GM18511 (cell line): ENCODE results near the gene DNAH11.
A peak's percentile ranks its signal among the peaks of the same experiment; 100 is the strongest.

Experiments used
- ATAC-seq: cut with Tn5 transposase; IDR thresholded peaks from one replicate; pipeline ENCODE4 v1.9.1; 2021; ENCODE audit warnings: mild to moderate bottlenecking, moderate library complexity; ENCODE audit not compliant: unreplicated experiment

The DNAH11 gene

DNA sequence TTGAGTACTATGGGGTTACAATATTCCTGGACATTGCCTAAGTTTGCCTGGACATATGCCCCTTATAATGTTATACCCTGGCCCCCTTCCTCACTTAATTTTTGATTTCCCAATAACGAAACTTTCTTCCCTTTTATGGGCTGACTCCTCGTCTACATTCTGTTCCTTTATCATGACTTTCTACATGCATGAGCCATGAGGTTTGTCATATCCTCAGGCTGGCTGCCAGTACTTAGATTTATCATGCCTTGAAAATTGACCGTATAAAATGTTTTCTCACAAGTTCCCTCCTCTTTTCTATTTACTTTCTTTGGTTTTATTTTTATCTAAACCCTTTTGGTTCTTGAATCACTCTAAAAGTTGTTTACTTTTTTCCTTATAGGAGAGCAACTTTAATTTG lies 4.7 kb downstream of the DNAH11 start:
- no peak for ATAC-seq

- ATAC-seq: no peak
These were observed 5.7 kb downstream of the DNAH11 start for GRCh38 chr7:21548491-21548890.

DNA sequence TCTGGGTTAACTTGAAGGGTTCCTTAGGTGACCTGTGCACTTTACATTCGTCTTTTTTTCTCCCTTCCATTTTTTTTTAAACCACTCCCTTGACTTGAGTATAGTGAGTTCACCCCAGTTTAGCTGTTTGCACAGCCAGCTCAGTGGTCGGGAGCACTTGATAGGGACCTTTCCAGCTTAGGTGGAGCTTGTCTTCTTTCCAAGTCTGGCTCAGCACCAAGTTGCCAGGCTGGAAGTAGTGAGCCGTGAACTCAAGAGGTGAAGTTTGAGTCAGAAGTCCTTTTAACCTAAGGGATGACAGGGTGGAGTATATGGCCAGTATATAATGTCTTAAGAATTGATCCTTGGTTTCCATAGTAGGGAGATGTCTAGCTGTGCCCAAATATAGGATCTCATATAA lies 7.2 kb downstream of the DNAH11 start:
- no peak for ATAC-seq

DNA sequence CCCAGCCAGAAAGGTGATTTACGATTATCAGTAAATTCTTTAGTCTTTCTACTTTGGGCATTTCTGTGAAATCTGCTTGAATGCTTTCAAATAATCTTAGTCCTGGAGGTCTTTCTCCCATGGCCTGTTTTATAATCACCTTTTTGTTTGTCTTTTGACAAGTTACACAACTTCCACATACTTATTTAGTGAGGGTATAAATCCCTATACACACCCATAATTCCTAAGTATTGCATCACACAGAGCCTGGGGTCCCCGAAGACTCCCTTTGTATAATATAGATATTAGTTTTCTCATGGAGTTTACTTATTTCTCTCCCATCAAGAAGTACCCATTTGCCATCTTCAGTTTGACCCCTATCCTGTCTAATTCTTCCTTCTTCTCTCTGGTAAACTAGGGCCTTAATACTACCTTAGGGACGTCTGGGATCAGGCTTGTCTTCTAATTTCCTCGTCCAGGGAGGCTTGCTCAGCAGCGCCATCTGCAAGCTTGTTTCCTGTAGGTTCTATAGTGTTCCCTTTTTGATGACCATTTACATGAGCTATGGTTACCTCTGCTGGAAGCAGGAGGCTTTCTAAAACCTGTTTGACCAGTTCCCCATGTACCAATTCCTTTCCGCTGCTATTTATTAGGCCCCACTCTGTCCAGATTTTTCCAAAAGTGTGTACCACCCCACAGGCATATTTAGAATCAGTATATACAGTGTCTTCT lies 8.1 kb downstream of the DNAH11 start:
- ATAC-seq: no peak

DNA sequence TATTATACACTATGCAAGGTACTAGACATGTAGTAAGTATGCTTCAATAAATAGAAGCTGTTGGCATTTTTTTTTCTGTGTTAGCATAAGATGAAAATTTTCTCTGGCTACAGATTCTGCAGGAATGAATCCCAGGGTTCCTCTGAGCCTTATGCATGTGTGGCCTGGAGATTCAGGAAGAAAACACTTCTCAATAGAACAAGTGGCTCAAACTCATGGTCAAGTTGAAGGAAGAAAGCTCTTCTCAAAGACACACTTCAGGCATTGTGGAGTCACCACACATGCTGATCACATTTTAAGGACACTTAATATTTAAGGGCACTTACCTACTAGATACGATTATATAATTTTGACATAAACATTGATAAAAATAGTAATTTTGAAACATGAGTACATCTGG lies 19.5 kb downstream of the DNAH11 start:
- ATAC-seq: no peak

- no peak for ATAC-seq
These were observed 22.8 kb downstream of the DNAH11 start for GRCh38 chr7:21565614-21566013.

- ATAC-seq: no peak
These were observed 23.3 kb downstream of the DNAH11 start for GRCh38 chr7:21566094-21566493.

- no peak for ATAC-seq
These were observed 25.9 kb downstream of the DNAH11 start for GRCh38 chr7:21568762-21569161.

DNA sequence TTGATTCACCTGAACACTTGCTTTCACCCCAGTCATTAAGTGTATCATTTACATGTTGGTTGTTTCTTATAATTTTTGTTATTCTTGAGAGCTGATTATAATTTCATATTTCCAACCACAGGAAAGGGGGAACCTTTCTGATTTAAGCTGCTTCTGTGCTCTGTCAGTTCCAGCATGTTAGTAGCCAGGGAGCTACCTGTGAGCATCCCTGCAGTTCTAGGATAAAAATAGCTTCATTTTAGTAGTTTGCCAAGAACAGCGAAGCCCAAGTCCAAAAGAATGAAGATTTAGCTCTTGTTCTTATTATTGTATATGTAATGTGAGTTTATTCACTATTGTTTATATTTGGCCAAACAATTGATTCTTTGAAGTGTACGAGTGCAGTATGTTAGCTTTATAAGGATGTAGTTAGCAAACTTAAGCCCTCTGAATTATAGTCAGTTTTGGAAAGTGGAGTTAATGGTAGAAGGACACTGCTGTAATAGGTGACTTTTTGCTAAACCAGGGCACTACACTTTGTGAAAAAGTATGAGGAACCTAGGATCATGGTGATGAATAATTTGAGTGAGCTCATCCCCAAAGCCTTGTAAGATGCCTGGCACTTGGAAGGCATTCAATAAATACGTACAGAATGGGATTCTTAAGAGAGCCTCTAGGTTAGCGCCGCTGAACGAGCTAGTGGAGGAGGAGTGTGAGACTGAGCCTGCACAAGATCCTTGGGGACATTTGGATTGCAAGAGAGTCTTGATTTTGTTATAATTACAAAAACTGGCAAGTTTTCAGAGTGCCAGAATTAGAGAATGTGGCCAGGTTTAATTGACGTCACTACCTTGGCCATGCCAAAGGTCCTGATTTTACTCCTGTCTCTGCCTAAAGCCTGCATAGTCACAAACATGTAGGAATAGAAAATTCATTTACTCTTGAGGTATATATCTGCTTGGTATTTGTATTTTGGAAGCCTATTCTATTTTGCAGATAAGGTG lies 29.8 kb downstream of the DNAH11 start:
- ATAC-seq: no peak

- ATAC-seq: peak; percentile 50
These were observed 36.7 kb downstream of the DNAH11 start for GRCh38 chr7:21579341-21580072.

GRCh38 chr7:21580073-21580521 lies 37.3 kb downstream of the DNAH11 start:
- ATAC-seq: peak; percentile 76

- no peak for ATAC-seq
These were observed 42.4 kb downstream of the DNAH11 start for GRCh38 chr7:21585070-21585724.

DNA sequence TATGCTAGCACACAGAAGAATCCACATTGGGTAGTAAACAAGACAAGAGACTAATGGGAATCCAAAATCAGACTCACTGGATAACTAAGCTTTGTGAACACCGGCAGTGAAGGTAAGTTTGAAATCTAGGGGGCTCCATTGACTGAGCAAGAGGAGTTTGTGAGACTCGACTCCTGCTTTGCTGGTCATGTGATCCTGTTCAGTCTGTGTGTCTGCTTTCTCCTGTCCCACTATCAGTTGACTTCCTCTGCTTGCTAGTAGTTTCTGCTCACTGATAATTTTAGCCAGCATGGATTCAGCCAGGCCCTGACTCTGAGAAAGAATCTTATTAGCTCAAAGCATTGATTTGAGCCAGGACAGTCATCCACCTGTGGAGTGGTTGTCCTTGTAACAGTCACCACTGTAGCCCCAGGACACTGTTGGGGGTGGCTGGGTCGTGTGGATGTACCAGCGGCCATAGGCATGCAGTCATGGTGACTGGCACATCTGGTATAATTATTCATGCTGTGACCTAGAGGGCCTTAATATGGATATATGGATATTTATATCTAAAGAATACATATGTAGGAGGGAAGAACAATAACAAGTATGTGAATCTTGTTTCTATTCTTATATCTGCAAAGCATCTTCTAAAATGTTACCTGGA lies 44.4 kb downstream of the DNAH11 start:
- no peak for ATAC-seq

DNA sequence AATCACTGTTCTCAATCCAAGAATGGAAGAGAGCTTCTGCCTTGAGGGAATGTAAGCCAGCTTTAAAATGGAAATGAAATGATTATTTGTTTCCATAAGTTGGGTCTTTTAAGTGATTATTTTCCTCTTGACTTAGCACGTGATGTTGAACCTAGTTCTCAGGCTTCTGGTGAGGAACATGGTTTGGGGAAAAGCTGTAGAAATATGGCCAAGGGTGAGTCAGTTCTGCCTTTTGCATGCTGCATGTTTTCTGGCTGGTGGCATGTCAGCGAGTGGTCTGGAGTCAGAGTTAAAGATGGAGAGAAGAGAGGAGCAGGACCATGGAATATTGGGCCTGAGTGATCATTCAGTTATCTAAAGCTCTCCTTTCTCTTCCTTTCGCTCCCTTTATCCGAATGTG lies 54.0 kb downstream of the DNAH11 start:
- ATAC-seq: no peak

GRCh38 chr7:21603462-21603861 lies 60.6 kb downstream of the DNAH11 start:
- no peak for ATAC-seq

DNA sequence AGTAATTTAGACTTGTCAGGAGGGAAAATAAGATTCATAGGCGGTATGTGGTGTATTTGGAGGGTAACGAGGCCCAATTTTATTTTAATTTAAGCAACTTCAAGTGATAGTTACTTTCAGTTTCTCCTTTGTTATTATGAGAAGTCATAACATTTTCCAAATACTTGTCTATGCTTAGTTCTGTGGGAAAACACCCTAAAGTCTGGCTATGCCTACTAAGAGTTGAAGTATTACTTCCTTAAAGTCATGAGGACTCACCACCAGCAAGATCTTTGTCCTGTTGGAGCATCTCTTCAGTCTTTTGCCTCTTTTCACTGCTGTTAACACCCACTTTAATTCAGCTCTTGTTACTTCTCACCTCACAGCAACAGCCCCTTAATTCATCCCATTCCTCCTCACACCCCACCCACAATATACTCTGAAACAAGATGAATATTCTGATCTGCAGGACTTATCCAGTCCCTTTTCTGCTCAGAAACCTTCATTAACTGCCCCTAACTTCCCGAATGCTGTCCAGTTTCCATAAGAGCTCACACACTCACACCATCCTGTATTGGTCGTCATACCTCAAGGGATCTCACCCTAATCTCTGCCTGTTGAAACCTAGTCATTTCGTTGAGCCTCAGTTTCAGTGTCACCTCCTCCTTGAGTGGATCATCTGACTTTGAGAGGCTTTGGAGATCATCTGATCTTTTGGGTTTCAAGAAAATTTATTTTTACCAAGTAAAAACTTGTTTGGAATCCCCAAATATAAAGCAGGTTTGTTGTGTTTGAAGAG lies 61.3 kb downstream of the DNAH11 start:
- ATAC-seq: peak; percentile 71

- ATAC-seq: no peak
These were observed 62.3 kb downstream of the DNAH11 start for GRCh38 chr7:21605008-21605585.

GRCh38 chr7:21608465-21608864 lies 65.6 kb downstream of the DNAH11 start:
- ATAC-seq: no peak

- ATAC-seq: no peak
These were observed 68.3 kb downstream of the DNAH11 start for GRCh38 chr7:21611129-21611528.
